ENCODE measurements around the gene TBCK.

- TF ChIP-seq, protein P1, sequence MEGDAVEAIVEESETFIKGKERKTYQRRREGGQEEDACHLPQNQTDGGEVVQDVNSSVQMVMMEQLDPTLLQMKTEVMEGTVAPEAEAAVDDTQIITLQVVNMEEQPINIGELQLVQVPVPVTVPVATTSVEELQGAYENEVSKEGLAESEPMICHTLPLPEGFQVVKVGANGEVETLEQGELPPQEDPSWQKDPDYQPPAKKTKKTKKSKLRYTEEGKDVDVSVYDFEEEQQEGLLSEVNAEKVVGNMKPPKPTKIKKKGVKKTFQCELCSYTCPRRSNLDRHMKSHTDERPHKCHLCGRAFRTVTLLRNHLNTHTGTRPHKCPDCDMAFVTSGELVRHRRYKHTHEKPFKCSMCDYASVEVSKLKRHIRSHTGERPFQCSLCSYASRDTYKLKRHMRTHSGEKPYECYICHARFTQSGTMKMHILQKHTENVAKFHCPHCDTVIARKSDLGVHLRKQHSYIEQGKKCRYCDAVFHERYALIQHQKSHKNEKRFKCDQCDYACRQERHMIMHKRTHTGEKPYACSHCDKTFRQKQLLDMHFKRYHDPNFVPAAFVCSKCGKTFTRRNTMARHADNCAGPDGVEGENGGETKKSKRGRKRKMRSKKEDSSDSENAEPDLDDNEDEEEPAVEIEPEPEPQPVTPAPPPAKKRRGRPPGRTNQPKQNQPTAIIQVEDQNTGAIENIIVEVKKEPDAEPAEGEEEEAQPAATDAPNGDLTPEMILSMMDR (conservative IDR thresholded peaks at IDR 0.05; ENCODE audit: low read depth, low read length) = no peak
- no peak for TF ChIP-seq EZH2 (IDR thresholded peaks at IDR 0.05; ENCODE audit: borderline replicate concordance, low read depth, low read length, poor library complexity, severe bottlenecking)
Observed at GRCh38 chr4:106032851-106033286, 283.1 kb downstream of the TBCK start.

Data from A673 (cell line).